ENCODE results near the gene MED12L. TPM values are rescaled to one million over a fixed set of nuclear protein-coding genes. Genes with fewer than 3 reads are reported as not detected.

Gene MED12L
- total RNA-seq, 4 donors from 2014 or later: 1.6 to 23.7 (median 4.0) TPM

- no peak for DNase-seq
- Histone ChIP-seq H3K4me1 (no peaks in the 10 kb centered on the region), H3K27me3 (no peaks in the 10 kb centered on the region), H3K4me3 (replicated peaks in 1 of 3) (no peak overlapping the region), H3K27ac (no peak overlapping the region), H3K9me3 (no peaks in the 10 kb centered on the region), H3K36me3 (no peaks in the 10 kb centered on the region)
- 55 to 80% methylated on average over 2 of the region's 2 CpGs for WGBS, 2 donors
- no peak for TF ChIP-seq CTCF (IDR thresholded peaks at IDR 0.05)
- no peak for TF ChIP-seq POLR2A (IDR thresholded peaks at IDR 0.05)
- intact Hi-C loops (cut with DNase I): no loop called here
Observed at GRCh38 chr3:151345859-151346258, 260.4 kb downstream of the MED12L start.

- Histone ChIP-seq H3K4me3 (replicated peaks in 1 of 3) (no peak overlapping the region), H3K9me3 (no peaks in the 10 kb centered on the region), H3K4me1 (no peaks in the 10 kb centered on the region), H3K36me3 (no peaks in the 10 kb centered on the region), H3K27ac (no peak overlapping the region), H3K27me3 (no peaks in the 10 kb centered on the region)
- intact Hi-C loops (cut with DNase I): no loop called here
- TF ChIP-seq CTCF (IDR thresholded peaks at IDR 0.05) (no peak), POLR2A (IDR thresholded peaks at IDR 0.05) (no peak)
- 75 to 78% methylated on average over 3 of the region's 3 CpGs for WGBS, 2 donors
- no peak for DNase-seq
Observed at GRCh38 chr3:151346292-151346691, 260.8 kb downstream of the MED12L start.

GRCh38 chr3:151347432-151347831 lies 262.0 kb downstream of the MED12L start:
- Histone ChIP-seq H3K4me1 (no peaks in the 10 kb centered on the region), H3K36me3 (no peaks in the 10 kb centered on the region), H3K9me3 (no peaks in the 10 kb centered on the region), H3K27me3 (no peaks in the 10 kb centered on the region), H3K27ac (no peak overlapping the region), H3K4me3 (replicated peaks in 1 of 3) (no peak overlapping the region)
- no peak for TF ChIP-seq POLR2A (IDR thresholded peaks at IDR 0.05)
- TF ChIP-seq CTCF (IDR thresholded peaks at IDR 0.05): no peak
- DNase-seq: no peak
- 81 to 84% methylated on average over 6 of the region's 6 CpGs for WGBS, 2 donors
- intact Hi-C loops (cut with DNase I): no loop called here

- intact Hi-C loops (cut with DNase I): no loop called here
- 90 to 96% methylated on average over 1 of the region's 1 CpG for WGBS, 2 donors
- Histone ChIP-seq H3K4me1 (no peaks in the 10 kb centered on the region), H3K36me3 (no peaks in the 10 kb centered on the region), H3K27me3 (no peaks in the 10 kb centered on the region), H3K9me3 (no peaks in the 10 kb centered on the region), H3K4me3 (replicated peaks in 1 of 3) (no peak overlapping the region), H3K27ac (no peak overlapping the region)
- TF ChIP-seq CTCF (IDR thresholded peaks at IDR 0.05) (no peak), POLR2A (IDR thresholded peaks at IDR 0.05) (no peak)
- no peak for DNase-seq
Observed at GRCh38 chr3:151350656-151351055, 265.2 kb downstream of the MED12L start.

- TF ChIP-seq POLR2A (IDR thresholded peaks at IDR 0.05) (no peak), CTCF (IDR thresholded peaks at IDR 0.05) (no peak)
- intact Hi-C loops (cut with DNase I): no loop called here
- no peaks in the 10 kb centered on the region for H3K9me3 ChIP-seq
- no peaks in the 10 kb centered on the region for H3K36me3 ChIP-seq
- WGBS, 2 donors: 97 to 100% methylated on average over 1 of the region's 1 CpG
- DNase-seq: no peak
- H3K27ac ChIP-seq: no peak overlapping the region
- no peak overlapping the region for H3K4me3 ChIP-seq (replicated peaks in 1 of 3)
- no peaks in the 10 kb centered on the region for H3K4me1 ChIP-seq
- no peaks in the 10 kb centered on the region for H3K27me3 ChIP-seq
Observed at GRCh38 chr3:151351219-151351618, 265.8 kb downstream of the MED12L start.

All from thyroid gland (tissue), 4 donors.